ENCODE data around the gene OR4D1. TPM values are rescaled to one million over a fixed set of nuclear protein-coding genes. Genes with fewer than 3 reads are reported as not detected.

The OR4D1 gene
- total RNA-seq, 1 donor from 2014 or later = not detected

- no peaks in the 10 kb centered on the region for H3K9me3 Mint-ChIP-seq
- TF ChIP-seq CTCF (IDR thresholded peaks at IDR 0.05; ENCODE audit: unreplicated experiment) = no peak
- no peak for DNase-seq (ENCODE audit: low spot score in 2 of 2, unreplicated experiment in 2 of 2)
- no peaks in the 10 kb centered on the region for H3K4me1 Mint-ChIP-seq
- H3K4me3 Mint-ChIP-seq = no peak within 1 kb of the TSS
- H3K36me3 Mint-ChIP-seq = no peaks in the 10 kb centered on the region
- H3K27ac Mint-ChIP-seq = no peak within 1 kb of the TSS
- peaks cover 82% of the 10 kb centered on the region for H3K27me3 Mint-ChIP-seq (ENCODE audit: low read depth)
Measured at GRCh38 chr17:58166682-58167081, 18.5 kb downstream of the OR4D1 start, which contains the start of gene OR4D2. Gene OR4D2, plus strand, starts transcription at chr17:58166982. Its CDS starts 2,674 bp downstream, at chr17:58169656.

DNA sequence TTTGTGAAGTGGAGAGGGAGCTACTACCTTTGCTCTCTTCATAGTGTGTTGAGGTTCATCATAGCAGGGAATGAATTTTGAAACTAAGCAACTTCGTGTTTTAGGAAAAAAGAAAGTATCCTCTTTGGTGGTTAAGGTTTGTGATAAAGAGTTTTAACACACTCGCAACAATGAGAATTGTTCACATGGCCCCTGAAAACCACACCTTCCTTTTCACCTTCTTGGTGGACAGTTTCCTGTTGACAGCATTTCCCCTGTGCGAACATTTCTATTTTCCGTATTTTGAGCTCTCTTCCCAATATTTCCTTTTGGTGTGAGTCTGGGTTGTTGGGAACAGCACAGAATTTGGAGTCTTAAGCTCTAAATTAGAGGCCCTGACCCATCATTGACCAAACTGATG is 22.4 kb downstream of the OR4D1 start:
- H3K27me3 Mint-ChIP-seq (ENCODE audit: low read depth) = peaks cover 80% of the 10 kb centered on the region
- H3K9me3 Mint-ChIP-seq = no peaks in the 10 kb centered on the region
- TF ChIP-seq CTCF (IDR thresholded peaks at IDR 0.05; ENCODE audit: unreplicated experiment) = no peak

GRCh38 chr17:58172369-58173071 is 24.3 kb downstream of the OR4D1 start:
- DNase-seq (ENCODE audit: low spot score in 2 of 2, unreplicated experiment in 2 of 2) = no peak
- no peak overlapping the region for H3K4me3 Mint-ChIP-seq
- no peaks in the 10 kb centered on the region for H3K9me3 Mint-ChIP-seq
- no peak for TF ChIP-seq CTCF (IDR thresholded peaks at IDR 0.05; ENCODE audit: unreplicated experiment)
- H3K36me3 Mint-ChIP-seq = no peaks in the 10 kb centered on the region
- peaks cover 71% of the 10 kb centered on the region for H3K27me3 Mint-ChIP-seq (ENCODE audit: low read depth)
- no peak overlapping the region for H3K27ac Mint-ChIP-seq
- no peaks in the 10 kb centered on the region for H3K4me1 Mint-ChIP-seq

More for the DNA sequence above, 22.4 kb downstream of the OR4D1 start:
- H3K36me3 Mint-ChIP-seq = no peaks in the 10 kb centered on the region
- H3K4me1 Mint-ChIP-seq = no peaks in the 10 kb centered on the region
- H3K27ac Mint-ChIP-seq = no peak overlapping the region
- DNase-seq (ENCODE audit: low spot score in 2 of 2, unreplicated experiment in 2 of 2) = no peak
- H3K4me3 Mint-ChIP-seq = no peak overlapping the region

GRCh38 chr17:58174871-58175270 is 26.7 kb downstream of the OR4D1 start:
- H3K9me3 Mint-ChIP-seq = no peaks in the 10 kb centered on the region
- no peak overlapping the region for H3K27ac Mint-ChIP-seq
- no peak for TF ChIP-seq CTCF (IDR thresholded peaks at IDR 0.05; ENCODE audit: unreplicated experiment)
- no peaks in the 10 kb centered on the region for H3K4me1 Mint-ChIP-seq
- no peaks in the 10 kb centered on the region for H3K36me3 Mint-ChIP-seq
- H3K27me3 Mint-ChIP-seq (ENCODE audit: low read depth) = peaks cover 62% of the 10 kb centered on the region
- DNase-seq (ENCODE audit: low spot score in 2 of 2, unreplicated experiment in 2 of 2) = no peak
- no peak overlapping the region for H3K4me3 Mint-ChIP-seq

- DNase-seq (ENCODE audit: low spot score in 2 of 2, unreplicated experiment in 2 of 2) = no peak
- Mint-ChIP-seq H3K27me3 (ENCODE audit: low read depth) (peaks cover 55% of the 10 kb centered on the region), H3K36me3 (no peaks in the 10 kb centered on the region), H3K9me3 (no peaks in the 10 kb centered on the region), H3K4me3 (no peak overlapping the region), H3K4me1 (no peaks in the 10 kb centered on the region), H3K27ac (no peak overlapping the region)
- TF ChIP-seq CTCF (IDR thresholded peaks at IDR 0.05; ENCODE audit: unreplicated experiment) = no peak
Measured at GRCh38 chr17:58176200-58176599, 28.0 kb downstream of the OR4D1 start.
